Upper lobe of right lung (tissue), 1 donor: ENCODE results near the gene PLXNA2. TPM values are rescaled to one million over a fixed set of nuclear protein-coding genes. Genes with fewer than 3 reads are reported as not detected.

Experiments used
- ATAC-seq: fragments of 200-7000 bp; cut with Tn5 transposase; one replicate; pipeline ENCODE4 v1.9.1; 2020; ENCODE audit warnings: mild to moderate bottlenecking, moderate library complexity
- DNase-seq: peaks from one replicate; pipeline ENCODE4 v3.0.0-alpha.2; 2020
- H3K27ac ChIP-seq: fragments of 200-600 bp; one replicate; pipeline ENCODE4 v1.8.0; 2022
- H3K27me3 ChIP-seq: fragments of 200-600 bp; one replicate; pipeline ENCODE4 v1.8.0; 2022; ENCODE audit warnings: mild to moderate bottlenecking
- H3K36me3 ChIP-seq: fragments of 200-600 bp; one replicate; pipeline ENCODE4 v1.8.0; 2022
- H3K4me1 ChIP-seq: fragments of 200-600 bp; one replicate; pipeline ENCODE4 v1.8.0; 2022
- H3K4me3 ChIP-seq: fragments of 200-600 bp; one replicate; pipeline ENCODE4 v1.8.0; 2022; ENCODE audit warnings: mild to moderate bottlenecking
- H3K9me3 ChIP-seq: fragments of 200-600 bp; one replicate; pipeline ENCODE4 v1.8.0; 2022
- CTCF ChIP-seq: fragments of 200-600 bp; IDR thresholded peaks from one replicate; pipeline ENCODE4 v1.8.0; 2022; ENCODE audit warnings: antibody characterized with exemption
- intact Hi-C: fragments of 100-400 bp; cut with DNase I; formaldehyde crosslinking; loops from one replicate; pipeline ENCODE4 v1.11.0; 2022
- total RNA-seq: library from RNA; stranded (reverse); fragmentation: NEBNext Ultra II Directional; extraction: Animal tissue kit (Norgen Biotek cat#: 25700); gene quantifications from one replicate; pipeline ENCODE4 v1.2.1, GENCODE V29; 2021
- donor health status: DM: no; HTN: yes; CAD: no; lungs with severe emphysema.

The PLXNA2 gene
- total RNA-seq, 1 donor from 2014 or later: 98.5 TPM

DNA sequence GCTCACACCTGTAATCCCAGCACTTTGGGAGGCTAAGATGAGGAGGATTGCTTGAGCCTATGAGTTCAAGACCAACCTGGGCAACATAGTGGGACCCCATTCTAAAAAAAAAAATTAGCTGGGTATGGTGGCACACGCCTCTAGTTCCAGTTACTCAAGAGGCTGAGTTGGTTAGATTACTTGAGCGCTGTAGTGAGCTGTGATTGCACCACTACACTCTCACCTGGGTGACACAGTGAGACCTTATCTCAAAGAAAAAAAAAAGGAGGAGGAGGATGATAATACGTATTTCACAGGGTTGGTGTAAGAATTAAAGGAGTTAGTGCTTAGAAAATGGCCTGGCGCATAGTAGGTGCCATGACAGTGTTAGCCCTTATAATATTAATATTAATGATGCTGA lies 144.1 kb downstream of the PLXNA2 start:
- intact Hi-C loops: no loop called here
- no peaks in the 10 kb centered on the region for H3K4me1 ChIP-seq
- no peaks in the 10 kb centered on the region for H3K27me3 ChIP-seq
- DNase-seq (no peak), ATAC-seq (no peak)
- peaks cover 72% of the 10 kb centered on the region for H3K36me3 ChIP-seq
- no peak overlapping the region for H3K4me3 ChIP-seq
- TF ChIP-seq CTCF: no peak
- no peak overlapping the region for H3K27ac ChIP-seq
- no peaks in the 10 kb centered on the region for H3K9me3 ChIP-seq

GRCh38 chr1:208098773-208099172 lies 145.4 kb downstream of the PLXNA2 start:
- H3K9me3 ChIP-seq: no peaks in the 10 kb centered on the region

GRCh38 chr1:208093754-208094719 lies 150.1 kb downstream of the PLXNA2 start:
- intact Hi-C loops: no loop called here
- peaks cover 93% of the 10 kb centered on the region for H3K36me3 ChIP-seq
- peak; percentile 80 for ATAC-seq

More at GRCh38 chr1:208098773-208099172, 145.4 kb downstream of the PLXNA2 start:
- DNase-seq (no peak), ATAC-seq (no peak)
- Histone ChIP-seq H3K4me1 (no peaks in the 10 kb centered on the region), H3K27ac (no peak overlapping the region), H3K27me3 (no peaks in the 10 kb centered on the region), H3K36me3 (peaks cover 73% of the 10 kb centered on the region), H3K4me3 (no peak overlapping the region)
- no peak for TF ChIP-seq CTCF
- intact Hi-C loops: no loop called here

DNA sequence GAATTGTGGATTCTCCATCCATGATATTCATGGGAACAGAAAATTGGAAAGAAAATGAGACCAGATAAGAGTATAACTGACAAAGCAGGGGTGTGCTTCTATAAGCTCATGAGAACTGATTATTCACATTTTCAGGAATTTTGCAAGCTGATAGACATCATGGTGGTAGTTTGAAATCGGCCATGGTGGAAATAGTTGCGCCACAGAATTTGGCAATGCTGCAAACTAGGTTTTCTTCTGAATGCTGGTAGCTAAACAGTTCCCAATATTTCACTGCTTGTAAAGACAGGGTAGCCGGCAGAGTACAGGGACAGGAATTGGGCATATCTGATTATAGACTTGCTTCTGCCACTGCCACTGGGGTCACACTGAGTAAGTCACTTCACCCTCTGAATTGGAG lies 151.1 kb downstream of the PLXNA2 start:
- H3K4me1 ChIP-seq: no peaks in the 10 kb centered on the region
- no peak for TF ChIP-seq CTCF
- intact Hi-C loops: no loop called here
- no peak for DNase-seq
- no peaks in the 10 kb centered on the region for H3K9me3 ChIP-seq
- no peak for ATAC-seq
- no peaks in the 10 kb centered on the region for H3K27me3 ChIP-seq
- H3K4me3 ChIP-seq: no peak overlapping the region
- H3K36me3 ChIP-seq: peaks cover 93% of the 10 kb centered on the region
- H3K27ac ChIP-seq: no peak overlapping the region

More at GRCh38 chr1:208093754-208094719, 150.1 kb downstream of the PLXNA2 start:
- Histone ChIP-seq H3K9me3 (no peaks in the 10 kb centered on the region), H3K4me3 (no peak overlapping the region), H3K27ac (no peak overlapping the region), H3K4me1 (no peaks in the 10 kb centered on the region), H3K27me3 (no peaks in the 10 kb centered on the region)
- TF ChIP-seq CTCF: peak; percentile 72
- DNase-seq: peak; percentile 77

GRCh38 chr1:208090388-208091301 lies 153.5 kb downstream of the PLXNA2 start:
- Histone ChIP-seq H3K4me3 (no peak overlapping the region), H3K36me3 (peaks cover 74% of the 10 kb centered on the region), H3K27ac (peak overlapping the region; percentile 9), H3K27me3 (no peaks in the 10 kb centered on the region), H3K9me3 (no peaks in the 10 kb centered on the region), H3K4me1 (peaks cover 4% of the 10 kb centered on the region)
- no peak for TF ChIP-seq CTCF
- ATAC-seq (no peak), DNase-seq (no peak)
- intact Hi-C loops: no loop called here
